SHP77 treated with DMSO at 0.1 percent for 48 hours (cell line): Measurements from ENCODE around the gene SMARCD1.
"Not testable (repeated sequence)": the region's sequence is repeated elsewhere in the genome, so short reads cannot be mapped to it uniquely, and the experiment has no call there.

ENCODE experiments used
- DNase-seq: peaks from one replicate; lab custom pipeline; 2025; lab: John Stamatoyannopoulos, UW

The SMARCD1 gene

GRCh38 chr12:50077099-50077498 is 8.0 kb upstream of the SMARCD1 start:
- DNase-seq = no peak

GRCh38 chr12:50078281-50078680 is 6.9 kb upstream of the SMARCD1 start:
- DNase-seq = no peak

GRCh38 chr12:50079771-50080170 is 5.4 kb upstream of the SMARCD1 start:
- no peak for DNase-seq

- no peak for DNase-seq
These were observed 3.9 kb upstream of the SMARCD1 start for GRCh38 chr12:50081096-50081808.

GRCh38 chr12:50082644-50083043 is 2.5 kb upstream of the SMARCD1 start:
- no peak for DNase-seq

GRCh38 chr12:50083301-50083700 is 1.8 kb upstream of the SMARCD1 start:
- no peak for DNase-seq

- not testable (repeated sequence) for DNase-seq
These were observed 750 bp upstream of the SMARCD1 start for GRCh38 chr12:50084409-50084774.

GRCh38 chr12:50085615-50086072 is 502 bp downstream of the SMARCD1 start:
- no peak for DNase-seq

- DNase-seq = no peak
These were observed 1.0 kb downstream of the SMARCD1 start for GRCh38 chr12:50086148-50086547.

- DNase-seq = no peak
These were observed 2.0 kb downstream of the SMARCD1 start for GRCh38 chr12:50087151-50087550.

- DNase-seq = no peak
These were observed 2.9 kb downstream of the SMARCD1 start for GRCh38 chr12:50087995-50088394.

- DNase-seq = peak; percentile 17
These were observed 3.6 kb downstream of the SMARCD1 start for GRCh38 chr12:50088577-50089335.

GRCh38 chr12:50089730-50090129 is 4.6 kb downstream of the SMARCD1 start:
- DNase-seq = no peak

GRCh38 chr12:50090391-50090790 is 5.2 kb downstream of the SMARCD1 start:
- DNase-seq = no peak

GRCh38 chr12:50097952-50098351 is 12.8 kb downstream of the SMARCD1 start:
- DNase-seq = no peak

GRCh38 chr12:50099302-50100008 is 14.3 kb downstream of the SMARCD1 start:
- no peak for DNase-seq

GRCh38 chr12:50100561-50100960 is 15.4 kb downstream of the SMARCD1 start:
- DNase-seq = no peak

- no peak for DNase-seq
These were observed 16.5 kb downstream of the SMARCD1 start for GRCh38 chr12:50101663-50102062.

GRCh38 chr12:50102131-50102531 is 17.0 kb downstream of the SMARCD1 start:
- no peak for DNase-seq

- no peak for DNase-seq
These were observed 17.6 kb downstream of the SMARCD1 start for GRCh38 chr12:50102646-50103309.

- no peak for DNase-seq
These were observed 18.2 kb downstream of the SMARCD1 start for GRCh38 chr12:50103351-50103750.

- no peak for DNase-seq
These were observed 18.7 kb downstream of the SMARCD1 start, which contains the start of gene GPD1 for GRCh38 chr12:50103767-50104321. Gene GPD1 (plus strand): TSS chr12:50104008. CDS start chr12:50104051, 43 bp downstream.
